HEK293T (cell line): ENCODE results near the gene ZNF521.

Experiments used
- ARNT ChIP-seq: fragments of 450-650 bp; IDR thresholded peaks from 2 replicates; pipeline ENCODE4 v1.6.1; 2017; ENCODE audit warnings: mild to moderate bottlenecking
- BHLHE40 ChIP-seq: fragments of 450-650 bp; IDR thresholded peaks from 2 replicates; pipeline ENCODE4 v1.6.1; 2016; ENCODE audit warnings: mild to moderate bottlenecking, moderate library complexity, borderline replicate concordance
- FOXA1 ChIP-seq: fragments of 450-650 bp; IDR thresholded peaks from 2 replicates; pipeline ENCODE4 v1.6.1; 2016; ENCODE audit warnings: mild to moderate bottlenecking
- FOXM1 ChIP-seq: fragments of 450-650 bp; IDR thresholded peaks from 2 replicates; pipeline ENCODE4 v1.6.1; 2017; ENCODE audit warnings: mild to moderate bottlenecking, borderline replicate concordance
- NFRKB ChIP-seq: fragments of 450-650 bp; IDR thresholded peaks from 2 replicates; pipeline ENCODE4 v1.6.1; 2016; ENCODE audit warnings: mild to moderate bottlenecking, moderate library complexity
- SP1 ChIP-seq: fragments of 450-650 bp; IDR thresholded peaks from 2 replicates; pipeline ENCODE4 v1.6.1; 2017
- SUZ12 ChIP-seq: fragments of 450-650 bp; IDR thresholded peaks from 2 replicates; pipeline ENCODE4 v1.6.1; 2016; ENCODE audit warnings: mild to moderate bottlenecking
- TARDBP ChIP-seq: fragments of 450-650 bp; IDR thresholded peaks from 2 replicates; pipeline ENCODE4 v1.6.1; 2016

DNA sequence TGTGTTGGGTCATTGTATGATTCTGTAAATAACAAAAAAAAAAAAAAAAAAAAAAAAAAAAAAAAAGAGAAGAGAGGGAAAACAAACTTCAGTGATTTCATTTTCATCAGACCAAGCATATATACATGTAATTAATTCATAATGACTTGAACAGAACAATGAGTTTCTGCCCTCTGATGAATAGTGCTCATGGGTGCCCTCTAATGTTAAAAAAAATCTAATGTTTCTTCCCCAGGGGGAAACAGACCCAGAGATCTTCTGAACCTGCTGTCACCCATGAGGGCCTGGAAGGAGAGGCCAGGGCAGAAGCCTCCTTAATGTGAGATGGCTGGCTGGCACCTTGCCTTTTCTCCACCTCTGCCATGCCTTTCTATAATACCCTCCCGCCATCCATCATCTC, 289.2 kb downstream of the ZNF521 start:
- TF ChIP-seq NFRKB, result no peak
- no peak for TF ChIP-seq SUZ12
- no peak for TF ChIP-seq ARNT
- TF ChIP-seq FOXM1, result no peak
- no peak for TF ChIP-seq SP1
- no peak for TF ChIP-seq TARDBP
- TF ChIP-seq BHLHE40, result no peak
- TF ChIP-seq FOXA1, result no peak
